BJ (cell line): ENCODE measurements around the gene CNOT8. TPM values are rescaled to one million over a fixed set of nuclear protein-coding genes. Genes with fewer than 3 reads are reported as not detected.

Source experiments
- CTCF ChIA-PET: fragments of 350-600 bp; formaldehyde crosslinking; extraction: SDS; loops from one replicate; lab custom pipeline; 2021; ENCODE audit warnings: antibody characterized with exemption, inconsistent platforms; lab: Yijun Ruan, JAX
- POLR2A ChIA-PET: fragments of 300-600 bp; sonication (Branson Sonifier 250); formaldehyde crosslinking; extraction: SDS; loops from one replicate; lab custom pipeline; 2021; ENCODE audit warnings: antibody characterized with exemption; lab: Charles Lee
- DNase-seq: peaks from one replicate; pipeline ENCODE4 v3.0.0-alpha.2; 2011; ENCODE audit warnings: low read depth
- H3K27me3 ChIP-seq: 2 replicates; pipeline ENCODE4 v1.6.0; 2011; ENCODE audit warnings: low read length; ENCODE audit not compliant: control insufficient read depth, insufficient read depth
- H3K36me3 ChIP-seq: 2 replicates; pipeline ENCODE4 v1.5.1; 2011; ENCODE audit warnings: low read length; ENCODE audit not compliant: control insufficient read depth, insufficient read depth
- H3K4me3 ChIP-seq: 2 replicates; pipeline ENCODE4 v1.5.1; 2011; ENCODE audit warnings: low read depth, mild to moderate bottlenecking, control low read depth, low read length
- polyA plus RNA-seq: library from polyadenylated mRNA; depleted of rRNA; stranded (reverse); fragments of >200 nt; gene quantifications from 2 replicates; pipeline ENCODE4 v1.2.3, GENCODE V29; 2011
- TF ChIP-seq, protein P1 (sequence below): IDR thresholded peaks from 2 replicates; pipeline ENCODE4 v1.5.1; 2011; ENCODE audit warnings: low read depth, mild to moderate bottlenecking, control low read depth, inconsistent platforms, low read length, moderate library complexity; ENCODE audit not compliant: insufficient read depth

Gene CNOT8
- polyA plus RNA-seq, 1 experiment, result 38.8 TPM

DNA sequence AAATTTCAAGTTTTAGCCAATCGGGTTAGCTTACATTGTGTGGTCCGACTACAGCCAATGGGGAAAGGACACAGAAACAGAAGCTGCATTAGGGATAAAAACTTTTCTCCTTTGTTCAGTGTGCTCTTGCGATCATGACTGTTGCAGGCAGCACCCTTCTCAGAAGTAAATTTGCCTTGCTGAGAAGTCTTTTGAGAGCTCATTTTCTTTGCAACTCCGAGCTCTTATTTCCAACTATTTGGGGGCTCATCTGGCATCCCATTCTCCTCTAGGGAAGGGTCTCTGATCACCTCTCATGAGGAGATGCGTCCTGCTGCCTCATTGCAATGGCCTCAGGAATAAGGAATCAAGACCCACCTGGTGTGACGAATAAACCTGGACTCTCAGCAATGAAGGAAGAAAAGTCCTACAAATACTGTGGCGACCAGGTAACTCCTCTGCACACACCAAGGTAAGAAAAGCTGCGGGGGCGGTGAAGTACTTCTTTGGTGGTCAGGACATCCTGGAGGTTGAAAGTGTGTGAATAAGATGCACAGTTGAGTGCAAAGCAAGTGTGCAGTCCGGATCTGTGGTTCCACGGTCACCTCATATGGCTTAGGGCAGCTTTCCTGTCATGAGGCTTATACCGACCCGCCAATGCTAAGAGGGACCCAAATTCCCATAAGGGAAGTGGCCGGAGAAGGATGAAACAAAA is 20.4 kb downstream of the CNOT8 start:
- CTCF ChIA-PET, result no interaction called here
- Histone ChIP-seq H3K27me3 (no peaks in the 10 kb centered on the region), H3K36me3 (peaks cover 9% of the 10 kb centered on the region), H3K4me3 (no peak overlapping the region)
- TF ChIP-seq, protein P1, sequence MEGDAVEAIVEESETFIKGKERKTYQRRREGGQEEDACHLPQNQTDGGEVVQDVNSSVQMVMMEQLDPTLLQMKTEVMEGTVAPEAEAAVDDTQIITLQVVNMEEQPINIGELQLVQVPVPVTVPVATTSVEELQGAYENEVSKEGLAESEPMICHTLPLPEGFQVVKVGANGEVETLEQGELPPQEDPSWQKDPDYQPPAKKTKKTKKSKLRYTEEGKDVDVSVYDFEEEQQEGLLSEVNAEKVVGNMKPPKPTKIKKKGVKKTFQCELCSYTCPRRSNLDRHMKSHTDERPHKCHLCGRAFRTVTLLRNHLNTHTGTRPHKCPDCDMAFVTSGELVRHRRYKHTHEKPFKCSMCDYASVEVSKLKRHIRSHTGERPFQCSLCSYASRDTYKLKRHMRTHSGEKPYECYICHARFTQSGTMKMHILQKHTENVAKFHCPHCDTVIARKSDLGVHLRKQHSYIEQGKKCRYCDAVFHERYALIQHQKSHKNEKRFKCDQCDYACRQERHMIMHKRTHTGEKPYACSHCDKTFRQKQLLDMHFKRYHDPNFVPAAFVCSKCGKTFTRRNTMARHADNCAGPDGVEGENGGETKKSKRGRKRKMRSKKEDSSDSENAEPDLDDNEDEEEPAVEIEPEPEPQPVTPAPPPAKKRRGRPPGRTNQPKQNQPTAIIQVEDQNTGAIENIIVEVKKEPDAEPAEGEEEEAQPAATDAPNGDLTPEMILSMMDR, result no peak
- no peak for DNase-seq
- POLR2A ChIA-PET, result no interaction called here

DNA sequence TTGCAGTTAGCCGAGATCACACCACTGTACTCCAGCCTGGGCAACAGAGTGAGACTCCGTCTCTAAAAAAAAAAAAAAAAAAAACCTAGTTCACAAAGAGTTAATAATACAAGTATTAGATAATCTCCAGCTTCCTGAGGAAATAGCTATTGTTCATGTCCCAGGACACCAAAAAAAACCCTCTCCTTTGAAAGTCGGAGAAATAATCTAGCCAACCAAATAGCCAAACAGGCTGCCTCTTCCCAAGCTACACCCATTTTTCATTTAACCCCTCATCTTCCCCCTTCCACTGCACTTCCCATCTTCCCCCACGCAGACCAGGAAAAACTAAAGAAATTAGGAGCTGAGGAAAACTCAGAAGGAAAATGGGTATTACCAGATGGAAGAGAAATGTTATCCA is 23.6 kb downstream of the CNOT8 start:
- no peak for DNase-seq
- ChIA-PET CTCF (interaction anchor here (1.1 to 1.6 kb wide), 2 partner anchors 31 to 232 kb away, joined by 3 read pairs; partner anchors contain the start of gene FAXDC2), POLR2A (no interaction called here)
- TF ChIP-seq, protein P1, result no peak
- Histone ChIP-seq H3K36me3 (no peaks in the 10 kb centered on the region), H3K27me3 (no peaks in the 10 kb centered on the region), H3K4me3 (no peak overlapping the region)

GRCh38 chr5:154884424-154884823 is 26.0 kb downstream of the CNOT8 start:
- Histone ChIP-seq H3K4me3 (no peak overlapping the region), H3K27me3 (no peaks in the 10 kb centered on the region), H3K36me3 (peaks cover 5% of the 10 kb centered on the region)
- no peak for DNase-seq
- ChIA-PET POLR2A (no interaction called here), CTCF (no interaction called here)
- TF ChIP-seq, protein P1, result no peak

DNA sequence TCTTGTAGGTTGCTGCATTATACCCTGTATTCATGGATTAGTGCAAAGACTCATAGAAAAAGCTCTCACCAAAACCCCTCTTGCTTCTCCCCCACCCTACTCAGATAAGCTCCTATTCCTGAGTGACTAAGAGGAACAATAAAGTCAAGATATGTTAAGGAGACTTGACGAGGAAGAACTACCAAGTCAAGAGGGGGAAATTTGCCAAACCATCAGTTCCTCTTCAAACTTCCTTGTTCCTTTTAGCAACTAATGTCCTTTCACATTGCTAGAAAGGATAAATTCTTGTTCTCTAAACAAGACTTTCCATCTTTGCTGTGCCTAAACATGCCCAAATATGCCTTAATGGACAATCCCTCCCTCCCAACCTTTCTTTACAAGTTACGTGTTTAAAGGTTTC is 27.0 kb downstream of the CNOT8 start:
- ChIA-PET POLR2A (no interaction called here), CTCF (no interaction called here)
- no peak for DNase-seq
- no peak overlapping the region for H3K4me3 ChIP-seq
- TF ChIP-seq, protein P1, result no peak
- H3K27me3 ChIP-seq, result no peaks in the 10 kb centered on the region
- peaks cover 5% of the 10 kb centered on the region for H3K36me3 ChIP-seq

DNA sequence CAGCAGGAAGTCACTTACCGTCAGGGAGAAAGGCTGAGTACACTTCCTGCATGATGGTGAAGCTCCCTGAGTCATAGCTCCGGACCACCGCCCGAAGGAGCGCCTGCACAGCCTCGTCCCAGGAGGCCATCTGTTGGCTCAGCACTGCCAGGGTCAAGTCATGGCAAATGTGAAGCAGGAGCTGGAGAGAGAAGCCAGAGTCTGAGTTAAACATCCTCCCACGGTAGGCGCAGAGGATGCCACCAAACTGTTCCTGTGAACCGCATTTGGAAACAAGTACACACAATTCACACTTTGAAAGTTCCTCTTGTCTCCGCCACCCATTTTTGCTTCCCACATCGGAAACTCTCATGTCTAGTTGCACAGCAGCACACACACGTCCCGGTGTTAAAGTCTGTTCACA is 33.9 kb downstream of the CNOT8 start:
- H3K36me3 ChIP-seq, result peaks cover 12% of the 10 kb centered on the region
- POLR2A ChIA-PET, result no interaction called here
- CTCF ChIA-PET, result interaction anchor here (1.2 kb wide), 1 partner anchor 12 kb away, joined by 4 read pairs; no protein-coding TSS in a partner anchor
- no peaks in the 10 kb centered on the region for H3K27me3 ChIP-seq
- H3K4me3 ChIP-seq, result no peak overlapping the region
- TF ChIP-seq, protein P1, result no peak
- no peak for DNase-seq
